OCI-LY7 (cell line): ENCODE results near the gene NKG7. TPM values are rescaled to one million over a fixed set of nuclear protein-coding genes. Genes with fewer than 3 reads are reported as not detected.

Experiments used
- BruUV-seq: library from RNA; stranded (reverse); fragments of 400-500 nt; replicated peaks from 2 replicates; lab custom pipeline; 2021; lab: Mats Ljungman, UMichigan
- CTCF ChIA-PET: fragments of 300-600 bp; sonication (Branson Sonifier 250); formaldehyde crosslinking; loops from one replicate; lab custom pipeline; 2022; ENCODE audit warnings: antibody characterized with exemption; ENCODE audit not compliant: unreplicated experiment; lab: Charles Lee
- POLR2A ChIA-PET: fragments of 300-600 bp; sonication (Branson Sonifier 250); formaldehyde crosslinking; loops from one replicate; lab custom pipeline; 2022; ENCODE audit warnings: antibody characterized with exemption; lab: Charles Lee
- DNase-seq: peaks from one replicate; pipeline ENCODE4 v3.0.0-alpha.2; 2015; ENCODE audit warnings: low spot score
- H2AFZ ChIP-seq: fragments of 200-600 bp; sonication (generic), shearing (Covaris generic); 2 replicates; pipeline ENCODE4 v1.6.1; 2014; ENCODE audit warnings: mild to moderate bottlenecking, antibody characterized with exemption, low read length, moderate library complexity
- H3K27ac ChIP-seq: fragments of 200-600 bp; sonication (generic); 2 replicates; pipeline ENCODE4 v1.5.1; 2014; ENCODE audit warnings: mixed run types, low read depth, mild to moderate bottlenecking, moderate library complexity, low read length, inconsistent platforms; ENCODE audit not compliant: poor library complexity, severe bottlenecking
- H3K36me3 ChIP-seq: fragments of 200-600 bp; sonication (generic); 2 replicates; pipeline ENCODE4 v1.6.1; 2014; ENCODE audit warnings: mild to moderate bottlenecking, antibody characterized with exemption, low read length, moderate library complexity, mixed read lengths; ENCODE audit not compliant: insufficient read depth
- H3K4me1 ChIP-seq: fragments of 200-600 bp; sonication (generic); 2 replicates; pipeline ENCODE4 v1.5.1; 2014; ENCODE audit warnings: mild to moderate bottlenecking, low read length; ENCODE audit not compliant: insufficient read depth, poor library complexity, severe bottlenecking
- H3K4me2 ChIP-seq: fragments of 200-600 bp; sonication (generic); 2 replicates; pipeline ENCODE4 v1.6.1; 2014; ENCODE audit warnings: mild to moderate bottlenecking, low read length
- H3K4me3 ChIP-seq: fragments of 200-600 bp; sonication (generic); 2 replicates; pipeline ENCODE4 v1.5.1; 2014; ENCODE audit warnings: mild to moderate bottlenecking, low read depth, low read length; ENCODE audit not compliant: poor library complexity, severe bottlenecking
- H3K79me2 ChIP-seq: fragments of 200-600 bp; sonication (generic); 2 replicates; pipeline ENCODE4 v1.6.1; 2016; ENCODE audit warnings: low read depth, mild to moderate bottlenecking, low read length, moderate library complexity, mixed read lengths; ENCODE audit not compliant: insufficient read depth
- H3K9me2 ChIP-seq: fragments of 200-600 bp; sonication (generic); 2 replicates; pipeline ENCODE4 v1.6.1; 2016; ENCODE audit warnings: mild to moderate bottlenecking, low read length, mixed read lengths; ENCODE audit not compliant: insufficient read depth
- H3K9me3 ChIP-seq: fragments of 200-600 bp; sonication (generic); 2 replicates; pipeline ENCODE4 v1.6.1; 2014; ENCODE audit warnings: mild to moderate bottlenecking, mixed run types, low read length, mixed read lengths
- H4K20me1 ChIP-seq: fragments of 200-600 bp; sonication (generic); 2 replicates; pipeline ENCODE4 v1.6.1; 2014; ENCODE audit warnings: mild to moderate bottlenecking, antibody characterized with exemption, low read length, moderate library complexity, mixed read lengths; ENCODE audit not compliant: insufficient read depth
- CTCF ChIP-seq: fragments of 200-600 bp; sonication (generic); conservative IDR thresholded peaks from 2 replicates; pipeline ENCODE4 v1.5.1; 2014; ENCODE audit warnings: mild to moderate bottlenecking, antibody characterized with exemption, low read length, moderate library complexity, mixed read lengths
- EZH2phosphoT487 ChIP-seq: fragments of 200-600 bp; sonication (generic); IDR thresholded peaks from 2 replicates; pipeline ENCODE4 v1.6.1; 2018; ENCODE audit warnings: low read depth, borderline replicate concordance, mild to moderate bottlenecking, mixed run types, antibody characterized with exemption, low read length, moderate library complexity, mixed read lengths
- intact Hi-C: fragments of 100-400 bp; cut with micrococcal nuclease; formaldehyde crosslinking; loops from one replicate; pipeline ENCODE4 v1.10.0; 2022; ENCODE audit not compliant: unreplicated experiment
- total RNA-seq, 2 experiments: library from RNA; depleted of rRNA in 1 of 2; stranded (reverse); fragments of >200 nt in 1 of 2; shearing (Covaris generic) in 1 of 2; gene quantifications; 2 replicates each; pipeline ENCODE4 v1.2.3, GENCODE V29; 2014 to 2022

Gene NKG7
- total RNA-seq, 2 experiments from 2014 or later: not detected

GRCh38 chr19:51341976-51342580 is 30.4 kb downstream of the NKG7 start, which contains the start of gene VSIG10L:
TSS of gene VSIG10L (minus strand) at chr19:51342139. CDS start at chr19:51342124, 15 bp downstream.
- Histone ChIP-seq H3K4me3 (no peak within 1 kb of the TSS), H3K79me2 (no peaks in the 10 kb centered on the region), H3K9me2 (no peaks in the 10 kb centered on the region), H4K20me1 (no peaks in the 10 kb centered on the region), H3K4me2 (no peak within 1 kb of the TSS), H2AFZ (no peak within 1 kb of the TSS), H3K27ac (no peak within 1 kb of the TSS), H3K9me3 (no peaks in the 10 kb centered on the region), H3K36me3 (no peaks in the 10 kb centered on the region), H3K4me1 (peaks cover 10% of the 10 kb centered on the region)
- ChIA-PET CTCF (interaction anchor here (0.5 kb wide), 1 partner anchor 75 kb away, joined by 4 read pairs; the partner anchor contains the start of gene SIGLEC10), POLR2A (no interaction called here)
- TF ChIP-seq CTCF (no peak), EZH2phosphoT487 (no peak)
- intact Hi-C loops: no loop called here
- BruUV-seq: no TSS peak
- no peak for DNase-seq

- CTCF ChIA-PET: no interaction called here
- Histone ChIP-seq H3K4me3 (no peak overlapping the region), H2AFZ (no peak overlapping the region), H4K20me1 (no peaks in the 10 kb centered on the region), H3K4me2 (no peak overlapping the region), H3K4me1 (peaks cover 10% of the 10 kb centered on the region), H3K79me2 (no peaks in the 10 kb centered on the region), H3K27ac (no peak overlapping the region), H3K9me2 (no peaks in the 10 kb centered on the region), H3K36me3 (no peaks in the 10 kb centered on the region), H3K9me3 (no peaks in the 10 kb centered on the region)
- TF ChIP-seq EZH2phosphoT487 (no peak), CTCF (no peak)
- intact Hi-C loops: no loop called here
- POLR2A ChIA-PET: no interaction called here
- no TSS peak for BruUV-seq
- DNase-seq: no peak
Measured at GRCh38 chr19:51341066-51341465, 31.4 kb downstream of the NKG7 start.
